Measurements from ENCODE around the gene FRMD5.

DNA sequence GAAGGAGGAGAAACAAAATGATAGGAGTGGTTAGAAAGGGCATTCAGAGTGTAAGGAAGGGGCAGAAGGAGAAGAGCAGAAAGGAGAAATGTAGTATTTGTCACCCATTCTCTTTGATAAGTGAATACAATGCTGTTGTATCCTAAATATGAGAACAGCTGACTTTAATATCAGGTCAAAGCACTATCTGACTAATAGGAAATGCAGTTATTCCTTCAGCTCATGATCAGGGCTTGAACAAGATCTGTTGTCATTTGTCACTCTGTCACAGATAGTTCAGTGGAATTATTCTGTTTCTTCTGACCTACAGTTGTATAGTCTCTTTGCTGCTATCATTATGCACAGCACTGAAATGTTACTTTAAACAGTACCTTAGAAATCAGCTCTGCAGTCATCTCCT is 149.4 kb downstream of the FRMD5 start:
- TF ChIP-seq EP300 (IDR thresholded peaks at IDR 0.05): no peak
- TF ChIP-seq, protein P1, sequence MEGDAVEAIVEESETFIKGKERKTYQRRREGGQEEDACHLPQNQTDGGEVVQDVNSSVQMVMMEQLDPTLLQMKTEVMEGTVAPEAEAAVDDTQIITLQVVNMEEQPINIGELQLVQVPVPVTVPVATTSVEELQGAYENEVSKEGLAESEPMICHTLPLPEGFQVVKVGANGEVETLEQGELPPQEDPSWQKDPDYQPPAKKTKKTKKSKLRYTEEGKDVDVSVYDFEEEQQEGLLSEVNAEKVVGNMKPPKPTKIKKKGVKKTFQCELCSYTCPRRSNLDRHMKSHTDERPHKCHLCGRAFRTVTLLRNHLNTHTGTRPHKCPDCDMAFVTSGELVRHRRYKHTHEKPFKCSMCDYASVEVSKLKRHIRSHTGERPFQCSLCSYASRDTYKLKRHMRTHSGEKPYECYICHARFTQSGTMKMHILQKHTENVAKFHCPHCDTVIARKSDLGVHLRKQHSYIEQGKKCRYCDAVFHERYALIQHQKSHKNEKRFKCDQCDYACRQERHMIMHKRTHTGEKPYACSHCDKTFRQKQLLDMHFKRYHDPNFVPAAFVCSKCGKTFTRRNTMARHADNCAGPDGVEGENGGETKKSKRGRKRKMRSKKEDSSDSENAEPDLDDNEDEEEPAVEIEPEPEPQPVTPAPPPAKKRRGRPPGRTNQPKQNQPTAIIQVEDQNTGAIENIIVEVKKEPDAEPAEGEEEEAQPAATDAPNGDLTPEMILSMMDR (IDR thresholded peaks at IDR 0.05): no peak
- no peak for TF ChIP-seq POLR2A (IDR thresholded peaks at IDR 0.05)
